Stimulated activated CD8-positive, alpha-beta memory T cell treated with anti-CD3 and anti-CD28 coated beads, Interleukin-15, amount 100 ng/mL, for 1 hour (primary cell): ENCODE data around the gene CCDC197.
A peak's percentile ranks its signal among the peaks of the same experiment; 100 is the strongest.

Experiments
- DNase-seq: peaks from one replicate; pipeline ENCODE4 v3.0.0-alpha.2; 2020; ENCODE audit warnings: low read depth

Gene CCDC197

DNA sequence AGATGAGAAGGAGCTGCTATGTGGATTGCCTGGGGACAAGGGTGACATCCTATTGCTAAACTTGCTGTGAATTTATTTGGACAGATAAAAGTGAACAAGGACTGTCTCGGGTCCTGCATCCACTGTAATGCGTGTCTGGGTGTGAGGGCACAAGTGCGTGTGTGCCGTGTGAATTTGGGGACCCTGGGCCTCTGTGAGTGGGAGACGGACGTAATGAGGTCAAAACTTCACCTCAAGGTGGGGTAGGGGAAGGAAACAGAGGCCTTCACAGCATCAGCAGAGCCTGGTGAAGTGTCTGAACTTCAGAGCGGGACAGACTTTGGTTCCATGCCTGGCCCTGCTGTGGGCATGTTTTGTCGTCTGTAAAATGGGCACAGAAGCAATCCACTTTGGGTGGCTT, 35.5 kb upstream of the CCDC197 start:
- DNase-seq: no peak

- DNase-seq: no peak
Measured at GRCh38 chr14:93962701-93963601, 34.1 kb upstream of the CCDC197 start.

GRCh38 chr14:93963692-93964091, 33.4 kb upstream of the CCDC197 start:
- no peak for DNase-seq

DNA sequence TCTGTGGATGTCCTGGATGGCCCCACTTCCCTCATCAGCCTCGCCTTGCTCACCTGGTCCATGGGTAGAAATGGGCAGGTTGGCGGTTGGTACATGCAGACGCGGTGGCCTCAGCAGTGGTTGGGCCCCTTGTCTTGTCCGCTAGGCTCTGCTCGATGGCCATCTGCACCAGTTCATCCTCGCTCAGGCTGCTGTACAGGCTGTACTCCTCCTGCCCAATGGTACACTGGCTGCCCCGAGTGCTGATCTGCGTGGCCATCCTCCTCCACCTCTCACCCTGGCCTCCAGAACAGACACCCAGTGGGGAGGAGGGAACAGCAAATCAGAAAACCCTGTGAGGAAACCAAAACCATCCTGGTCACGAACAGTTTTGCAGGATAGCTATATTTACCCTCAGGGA, 32.8 kb upstream of the CCDC197 start:
- no peak for DNase-seq

GRCh38 chr14:93964820-93965286, 32.2 kb upstream of the CCDC197 start:
- DNase-seq: no peak

- DNase-seq: no peak
Measured at GRCh38 chr14:93965287-93965821, 31.7 kb upstream of the CCDC197 start.

DNA sequence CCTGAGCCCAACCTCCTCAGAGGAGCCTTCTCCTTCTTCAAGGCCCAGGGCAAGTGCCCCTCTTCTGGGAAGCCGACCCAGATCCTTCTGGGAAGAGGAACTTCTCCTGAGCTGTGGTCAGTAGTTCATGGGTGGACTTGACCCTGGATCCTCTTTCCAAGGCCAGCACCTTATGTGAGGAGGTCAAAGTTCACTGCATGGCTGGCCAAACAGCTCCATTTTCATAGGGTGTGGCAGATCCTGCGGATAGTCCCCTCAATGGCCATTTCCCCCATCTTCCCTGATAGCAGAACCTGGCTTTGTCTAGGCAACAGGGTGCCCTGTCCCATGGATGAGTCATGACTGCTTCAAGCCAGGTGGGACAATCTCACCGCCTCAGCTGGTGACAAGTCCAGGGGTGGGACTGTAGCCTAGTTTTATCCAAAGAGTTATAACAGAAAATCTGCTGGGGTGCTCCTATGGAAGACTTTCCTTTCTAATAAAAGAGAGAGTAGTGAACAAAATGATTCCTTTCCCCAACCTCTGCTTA, 31.1 kb upstream of the CCDC197 start:
- DNase-seq: no peak

DNA sequence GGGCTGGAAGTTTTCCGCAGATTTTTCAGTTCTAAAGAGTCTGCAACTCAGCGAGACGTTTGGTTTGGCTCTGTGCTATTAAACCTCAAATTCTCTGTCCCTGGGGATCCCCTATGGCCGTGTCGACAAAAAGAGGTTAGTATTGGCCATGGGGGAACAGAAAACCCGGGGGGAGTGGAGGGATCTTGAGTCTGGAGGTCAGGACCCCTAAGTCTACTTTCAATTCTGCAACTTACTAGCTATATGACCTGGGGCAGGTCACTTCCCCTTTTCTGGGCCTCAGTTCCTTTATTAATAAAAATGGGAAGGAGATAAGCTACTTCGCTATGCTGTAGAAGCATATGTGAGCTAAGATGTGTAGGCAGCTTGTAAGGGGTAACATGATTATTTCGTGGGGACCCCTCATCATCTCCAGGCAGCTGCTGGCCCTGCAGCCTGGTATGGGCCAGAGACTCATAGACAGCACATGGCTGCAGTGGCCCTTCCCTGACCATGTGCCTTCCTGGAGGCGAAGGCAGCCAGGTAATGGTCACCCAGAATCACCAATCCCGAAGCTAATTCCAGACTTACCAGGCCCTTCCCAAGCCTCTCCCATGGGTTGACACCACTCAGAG, 29.4 kb upstream of the CCDC197 start:
- no peak for DNase-seq

- no peak for DNase-seq
Measured at GRCh38 chr14:93969082-93969828, 27.8 kb upstream of the CCDC197 start.

- peak; percentile 54 for DNase-seq
Measured at GRCh38 chr14:93970585-93970964, 26.5 kb upstream of the CCDC197 start.

- DNase-seq: no peak
Measured at GRCh38 chr14:93970965-93971634, 26.0 kb upstream of the CCDC197 start.

GRCh38 chr14:93971635-93972027, 25.5 kb upstream of the CCDC197 start:
- DNase-seq: no peak

DNA sequence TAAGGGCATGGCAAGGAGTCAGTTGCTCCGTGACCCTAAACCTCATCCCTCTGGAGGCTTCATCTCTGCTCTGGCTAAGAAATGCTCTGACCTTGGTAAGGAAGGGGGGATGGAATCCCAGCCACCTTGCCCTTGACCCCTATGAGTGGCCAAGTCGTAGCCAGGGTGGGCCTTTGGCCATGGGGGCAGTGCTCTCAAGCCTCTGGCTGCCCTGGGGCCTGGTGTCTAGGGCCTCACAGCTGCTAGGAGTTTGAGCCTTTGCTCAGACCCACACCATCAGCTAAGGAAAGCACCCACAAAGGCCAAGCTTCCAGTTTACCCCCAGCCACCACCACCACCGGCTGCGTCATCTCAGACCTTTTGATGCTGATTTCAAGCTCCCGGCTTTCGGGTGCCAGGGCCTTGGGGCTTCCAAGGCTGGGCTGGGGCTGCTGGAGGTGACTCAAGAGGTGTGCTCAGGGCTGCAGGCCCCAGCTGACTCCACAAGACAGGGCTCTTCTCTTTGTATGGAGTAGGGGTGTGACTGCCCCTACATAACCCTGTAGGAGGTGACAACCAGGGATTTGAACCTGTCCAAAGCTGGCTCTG, 24.4 kb upstream of the CCDC197 start:
- DNase-seq: no peak

DNA sequence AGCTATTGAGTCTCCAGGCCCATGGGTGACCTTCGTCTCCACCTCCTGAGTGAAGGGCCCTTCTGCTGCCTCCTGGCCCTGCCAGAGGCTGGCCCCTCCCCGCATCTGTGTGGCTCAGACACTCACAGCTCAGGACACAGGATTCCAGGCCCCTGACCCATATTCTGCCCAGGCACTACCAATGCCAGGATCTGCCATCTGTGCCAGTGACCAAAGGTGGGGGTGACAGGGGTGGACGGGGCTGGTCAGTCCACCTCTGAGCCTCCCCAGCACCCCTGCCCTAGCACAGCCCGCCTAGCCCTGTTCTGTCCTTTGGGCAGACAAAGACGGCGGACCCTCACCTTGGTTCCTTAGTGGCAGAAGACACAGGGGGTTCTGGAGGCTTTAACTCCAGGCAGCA, 23.5 kb upstream of the CCDC197 start:
- no peak for DNase-seq

DNA sequence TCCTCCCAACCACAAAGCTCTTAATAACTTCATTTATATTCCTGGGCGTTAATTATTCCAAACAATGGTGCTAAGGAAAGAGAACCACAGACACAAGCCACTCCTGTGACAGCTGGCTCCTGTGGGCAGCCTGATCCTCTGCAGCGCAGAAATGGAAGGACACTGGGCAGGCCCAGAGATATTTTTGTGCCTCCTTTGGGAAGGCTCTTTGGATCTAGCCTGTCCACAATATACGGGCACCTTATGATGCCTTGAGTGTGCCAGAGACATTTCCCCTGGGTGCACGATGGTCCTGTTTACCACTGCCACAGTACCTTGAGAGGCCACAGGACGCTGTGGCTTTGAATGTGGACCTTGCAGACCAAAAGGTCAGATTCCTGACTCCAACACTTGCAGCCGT, 22.8 kb upstream of the CCDC197 start:
- DNase-seq: no peak

- no peak for DNase-seq
Measured at GRCh38 chr14:93974833-93975232, 22.3 kb upstream of the CCDC197 start.

- DNase-seq: no peak
Measured at GRCh38 chr14:93975791-93976476, 21.2 kb upstream of the CCDC197 start.

DNA sequence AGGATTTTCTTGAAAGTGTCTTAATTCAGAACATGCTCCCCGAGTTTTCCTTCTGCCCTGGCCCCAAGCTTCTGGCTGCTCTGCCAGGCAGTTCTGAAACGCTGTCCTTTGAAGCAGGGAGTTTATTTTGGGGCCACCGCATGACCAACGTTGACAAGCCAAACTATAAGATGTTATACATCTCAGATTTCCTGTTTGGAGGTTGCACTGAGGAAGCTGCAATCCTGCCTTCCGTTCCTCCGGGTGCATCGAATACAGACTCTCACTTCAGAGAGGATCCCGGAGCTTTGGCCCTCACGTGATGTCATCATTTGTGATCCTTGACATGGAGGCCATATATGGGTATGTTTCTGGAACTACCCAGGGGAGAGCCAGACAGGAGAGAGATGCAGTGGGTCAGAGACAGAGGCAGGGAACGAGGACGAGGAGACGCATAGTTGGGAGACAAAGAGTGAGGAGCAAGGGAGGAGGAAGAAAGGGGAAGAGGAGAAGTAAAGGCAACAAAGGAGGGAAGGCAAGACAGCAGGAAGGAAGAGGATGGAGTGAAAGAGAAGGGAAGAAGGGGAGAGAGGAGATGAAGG, 20.5 kb upstream of the CCDC197 start, which contains the start of gene ASB2:
TSS of gene ASB2 (minus strand) at position 94 of the 581 bp plus-strand sequence. CDS start 12,031 bp downstream, outside the sequence.
- no peak for DNase-seq

DNA sequence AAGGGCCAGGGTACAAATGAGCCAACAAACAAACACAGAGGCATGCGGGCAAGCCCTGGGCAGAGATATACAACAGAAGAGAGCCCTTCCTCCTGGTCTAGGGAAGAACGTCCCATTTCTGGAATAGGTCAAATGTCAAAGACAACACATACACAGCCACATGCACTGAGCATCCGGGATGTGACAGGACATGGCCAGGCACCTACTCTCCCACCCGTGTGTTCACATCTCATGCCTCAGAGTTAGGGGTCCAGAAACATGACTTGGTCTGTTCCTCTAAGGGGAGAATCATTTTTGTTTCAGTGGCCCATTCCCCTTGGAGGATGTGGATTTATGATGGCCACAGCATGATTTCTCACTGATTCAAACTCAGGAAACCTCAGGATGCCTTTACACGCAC, 19.9 kb upstream of the CCDC197 start:
- no peak for DNase-seq
